Transverse colon (tissue), 4 donors: Measurements from ENCODE around the gene ZMYND19.

ENCODE experiments used
- CTCF ChIP-seq, 5 experiments: fragments of 200-600 bp in 3 of 5; fragments of 450-650 bp in 2 of 5; sonication (generic) in 3 of 5; IDR thresholded peaks; 1 replicate in 2 of 5; 2 replicates in 3 of 5; pipeline ENCODE4 v1.5.1; 2016 to 2017; ENCODE audit warnings: antibody characterized with exemption in 5 of 5, inconsistent platforms in 3 of 5, mild to moderate bottlenecking in 2 of 5, moderate library complexity in 1 of 5
- EP300 ChIP-seq: sonication (generic); formaldehyde crosslinking; IDR thresholded peaks from one replicate; pipeline ENCODE4 v1.6.1; 2017; ENCODE audit warnings: antibody characterized with exemption, low read depth
- POLR2A ChIP-seq: fragments of 450-650 bp; IDR thresholded peaks from one replicate; pipeline ENCODE4 v1.6.1; 2016; ENCODE audit warnings: antibody characterized with exemption, mild to moderate bottlenecking, moderate library complexity
- POLR2AphosphoS5 ChIP-seq, 3 donors: sonication (generic); formaldehyde crosslinking; IDR thresholded peaks; one replicate each; pipeline ENCODE4 v1.6.1; 2016; ENCODE audit warnings: antibody characterized with exemption in 3 of 3

- TF ChIP-seq POLR2A (no peak), CTCF (IDR thresholded peaks at IDR 0.05) (no peak), EP300 (no peak), POLR2AphosphoS5 (IDR thresholded peaks at IDR 0.05) (no peak)
These were observed 22.4 kb upstream of the ZMYND19 start for GRCh38 chr9:137612741-137613142.
